Measurements from ENCODE around the gene AQP6. TPM values are rescaled to one million over a fixed set of nuclear protein-coding genes. Genes with fewer than 3 reads are reported as not detected.

Gene AQP6
- total and polyA plus RNA-seq, 2 donors (not counting 1 experiment from before 2014, with no cell fraction given) = 0.17 TPM; not detected in 1

DNA sequence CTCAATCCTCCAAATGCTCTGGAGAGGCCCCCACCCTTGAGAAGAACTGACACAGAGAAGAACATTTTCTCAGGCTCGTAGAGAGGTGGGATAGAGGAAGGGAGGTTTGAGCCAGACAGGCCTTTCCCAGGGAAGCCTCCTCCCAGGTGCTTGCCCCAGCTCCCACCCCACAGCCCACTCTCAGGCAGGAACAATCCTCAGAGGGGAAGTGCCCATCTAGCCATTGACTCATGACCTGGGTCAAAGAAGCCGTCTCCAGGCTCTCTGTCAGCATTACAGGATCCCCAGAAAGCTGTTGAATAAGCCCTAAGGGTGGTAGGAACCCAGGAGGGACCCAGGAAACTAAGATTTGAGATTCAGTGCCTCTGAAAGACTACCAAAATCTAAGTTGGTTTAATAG, 3.8 kb downstream of the AQP6 start:
- no peaks in the 10 kb centered on the region for H4K20me1 ChIP-seq (ENCODE audit: control insufficient read depth, extremely low read depth, insufficient read depth, low read length)
- DNase-seq (ENCODE audit: low read depth in 2 of 2) = no peak
- TF ChIP-seq, protein P1, sequence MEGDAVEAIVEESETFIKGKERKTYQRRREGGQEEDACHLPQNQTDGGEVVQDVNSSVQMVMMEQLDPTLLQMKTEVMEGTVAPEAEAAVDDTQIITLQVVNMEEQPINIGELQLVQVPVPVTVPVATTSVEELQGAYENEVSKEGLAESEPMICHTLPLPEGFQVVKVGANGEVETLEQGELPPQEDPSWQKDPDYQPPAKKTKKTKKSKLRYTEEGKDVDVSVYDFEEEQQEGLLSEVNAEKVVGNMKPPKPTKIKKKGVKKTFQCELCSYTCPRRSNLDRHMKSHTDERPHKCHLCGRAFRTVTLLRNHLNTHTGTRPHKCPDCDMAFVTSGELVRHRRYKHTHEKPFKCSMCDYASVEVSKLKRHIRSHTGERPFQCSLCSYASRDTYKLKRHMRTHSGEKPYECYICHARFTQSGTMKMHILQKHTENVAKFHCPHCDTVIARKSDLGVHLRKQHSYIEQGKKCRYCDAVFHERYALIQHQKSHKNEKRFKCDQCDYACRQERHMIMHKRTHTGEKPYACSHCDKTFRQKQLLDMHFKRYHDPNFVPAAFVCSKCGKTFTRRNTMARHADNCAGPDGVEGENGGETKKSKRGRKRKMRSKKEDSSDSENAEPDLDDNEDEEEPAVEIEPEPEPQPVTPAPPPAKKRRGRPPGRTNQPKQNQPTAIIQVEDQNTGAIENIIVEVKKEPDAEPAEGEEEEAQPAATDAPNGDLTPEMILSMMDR (conservative IDR thresholded peaks at IDR 0.05 in 1 of 2, IDR thresholded peaks at IDR 0.05 in 1 of 2; ENCODE audit: low read depth in 1 of 2, low read length in 2 of 2) = no peak
- no peak for TF ChIP-seq EZH2 (IDR thresholded peaks at IDR 0.05; ENCODE audit: low read length, missing control alignments)
- no peak overlapping the region for H2AFZ ChIP-seq (ENCODE audit: low read length)
- no peak overlapping the region for H3K4me3 ChIP-seq (replicated peaks in 1 of 4; ENCODE audit: control extremely low read depth in 1 of 4, insufficient read depth in 1 of 4, low read depth in 3 of 4, low read length in 4 of 4)
- no peaks in the 10 kb centered on the region for H3K36me3 ChIP-seq (ENCODE audit: control insufficient read depth, insufficient read depth, low read length)
- H3K4me1 ChIP-seq (ENCODE audit: control insufficient read depth, extremely low read depth, insufficient read depth, low read length) = no peaks in the 10 kb centered on the region
- H3K27me3 ChIP-seq (ENCODE audit: control insufficient read depth, insufficient read depth, low read length) = peaks cover 10% of the 10 kb centered on the region
- H3K4me2 ChIP-seq (ENCODE audit: extremely low read depth, insufficient read depth, low read length) = no peak overlapping the region
- no peak overlapping the region for H3K27ac ChIP-seq (ENCODE audit: insufficient read depth, low read length)
- H3K79me2 ChIP-seq (ENCODE audit: control insufficient read depth, insufficient read depth, low read length) = no peaks in the 10 kb centered on the region
- no peak overlapping the region for H3K9ac ChIP-seq (ENCODE audit: insufficient read depth, low read length)
- H3K9me3 ChIP-seq (ENCODE audit: control insufficient read depth, insufficient read depth, low read depth, low read length) = no peaks in the 10 kb centered on the region

DNA sequence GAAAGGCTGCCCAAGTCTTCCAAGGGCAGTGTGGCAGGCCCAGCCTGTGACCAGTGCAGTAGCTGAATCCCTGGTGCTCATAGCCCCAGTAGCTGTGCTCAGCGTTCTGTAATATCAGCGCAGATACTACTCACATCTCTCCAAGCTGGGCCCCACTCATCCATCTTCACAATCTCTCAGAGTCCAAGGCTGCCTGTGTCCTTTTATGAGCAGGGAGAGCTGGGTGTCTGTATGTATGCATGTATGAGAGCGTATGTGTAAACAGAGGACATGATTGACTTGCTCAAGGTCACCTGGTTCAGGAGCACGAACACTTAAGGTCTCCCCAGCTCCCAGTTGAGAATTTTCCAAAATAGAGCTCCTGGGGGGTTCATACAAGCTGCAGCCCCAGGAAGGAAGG, 5.4 kb downstream of the AQP6 start:
- Histone ChIP-seq H3K27ac (ENCODE audit: insufficient read depth, low read length) (no peak overlapping the region), H3K9me3 (ENCODE audit: control insufficient read depth, insufficient read depth, low read depth, low read length) (no peaks in the 10 kb centered on the region), H3K4me3 (replicated peaks in 1 of 4; ENCODE audit: control extremely low read depth in 1 of 4, insufficient read depth in 1 of 4, low read depth in 3 of 4, low read length in 4 of 4) (no peak overlapping the region), H3K4me2 (ENCODE audit: extremely low read depth, insufficient read depth, low read length) (no peak overlapping the region), H3K79me2 (ENCODE audit: control insufficient read depth, insufficient read depth, low read length) (no peaks in the 10 kb centered on the region), H3K4me1 (ENCODE audit: control insufficient read depth, extremely low read depth, insufficient read depth, low read length) (peaks cover 5% of the 10 kb centered on the region), H3K27me3 (ENCODE audit: control insufficient read depth, insufficient read depth, low read length) (no peaks in the 10 kb centered on the region), H3K9ac (ENCODE audit: insufficient read depth, low read length) (no peak overlapping the region), H4K20me1 (ENCODE audit: control insufficient read depth, extremely low read depth, insufficient read depth, low read length) (no peaks in the 10 kb centered on the region), H2AFZ (ENCODE audit: low read length) (no peak overlapping the region), H3K36me3 (ENCODE audit: control insufficient read depth, insufficient read depth, low read length) (no peaks in the 10 kb centered on the region)
- DNase-seq (ENCODE audit: low read depth in 2 of 2) = no peak
- TF ChIP-seq EZH2 (IDR thresholded peaks at IDR 0.05; ENCODE audit: low read length, missing control alignments) = no peak
- TF ChIP-seq, protein P1 (conservative IDR thresholded peaks at IDR 0.05 in 1 of 2, IDR thresholded peaks at IDR 0.05 in 1 of 2; ENCODE audit: low read depth in 1 of 2, low read length in 2 of 2) = no peak

DNA sequence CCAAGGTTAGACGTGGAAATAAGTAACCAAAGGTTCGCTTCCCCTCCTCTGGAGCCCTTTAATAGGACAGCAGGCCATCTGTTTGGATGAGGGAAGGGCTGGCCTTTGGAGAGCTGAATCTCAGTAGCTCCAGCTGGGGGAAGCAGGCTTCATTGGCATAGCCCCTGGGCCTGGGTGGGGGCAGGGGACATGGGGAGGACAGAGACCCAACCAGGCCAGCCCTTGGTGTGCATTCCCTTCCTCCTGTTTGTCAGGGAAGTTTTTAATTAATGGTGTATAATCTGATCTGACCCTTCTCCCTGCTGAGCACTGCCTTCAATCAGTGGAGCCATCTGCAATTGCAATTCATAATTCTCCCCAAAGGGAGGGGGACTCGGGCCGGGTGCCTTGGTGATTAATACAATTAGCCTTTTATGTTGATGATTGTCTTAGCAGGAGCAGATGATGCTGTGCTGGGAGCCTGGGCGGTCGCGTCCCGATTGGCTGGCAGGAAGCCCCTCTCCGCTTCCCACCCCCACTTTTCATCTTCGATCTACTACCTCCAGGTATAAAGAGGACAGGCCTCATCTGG, 6.4 kb downstream of the AQP6 start:
- H3K4me3 ChIP-seq (replicated peaks in 1 of 4; ENCODE audit: control extremely low read depth in 1 of 4, insufficient read depth in 1 of 4, low read depth in 3 of 4, low read length in 4 of 4) = no peak overlapping the region
- no peaks in the 10 kb centered on the region for H4K20me1 ChIP-seq (ENCODE audit: control insufficient read depth, extremely low read depth, insufficient read depth, low read length)
- H3K9me3 ChIP-seq (ENCODE audit: control insufficient read depth, insufficient read depth, low read depth, low read length) = no peaks in the 10 kb centered on the region
- H3K27me3 ChIP-seq (ENCODE audit: control insufficient read depth, insufficient read depth, low read length) = no peaks in the 10 kb centered on the region
- H3K79me2 ChIP-seq (ENCODE audit: control insufficient read depth, insufficient read depth, low read length) = no peaks in the 10 kb centered on the region
- no peak overlapping the region for H3K27ac ChIP-seq (ENCODE audit: insufficient read depth, low read length)
- no peak for DNase-seq (ENCODE audit: low read depth in 2 of 2)
- H3K9ac ChIP-seq (ENCODE audit: insufficient read depth, low read length) = no peak overlapping the region
- peaks cover 9% of the 10 kb centered on the region for H3K4me1 ChIP-seq (ENCODE audit: control insufficient read depth, extremely low read depth, insufficient read depth, low read length)
- TF ChIP-seq, protein P1 (conservative IDR thresholded peaks at IDR 0.05 in 1 of 2, IDR thresholded peaks at IDR 0.05 in 1 of 2; ENCODE audit: low read depth in 1 of 2, low read length in 2 of 2) = no peak
- TF ChIP-seq EZH2 (IDR thresholded peaks at IDR 0.05; ENCODE audit: low read length, missing control alignments) = no peak
- no peak overlapping the region for H3K4me2 ChIP-seq (ENCODE audit: extremely low read depth, insufficient read depth, low read length)
- H3K36me3 ChIP-seq (ENCODE audit: control insufficient read depth, insufficient read depth, low read length) = no peaks in the 10 kb centered on the region
- no peak overlapping the region for H2AFZ ChIP-seq (ENCODE audit: low read length)

All from fibroblast of lung (primary cell).